K562 (cell line): Measurements from ENCODE around the gene RNF141. TPM values are rescaled to one million over a fixed set of nuclear protein-coding genes. Genes with fewer than 3 reads are reported as not detected.

Source experiments
- DMBX1 ChIP-seq: fragments of 250-450 bp; sonication (Bioruptor Pico); IDR thresholded peaks from 2 replicates; pipeline ENCODE4 v1.8.0; 2022; ENCODE audit warnings: inconsistent platforms, mild to moderate bottlenecking, moderate library complexity, borderline replicate concordance
- GTF2A2 ChIP-seq: IDR thresholded peaks from 2 replicates; pipeline ENCODE4 v1.6.1; 2016; ENCODE audit warnings: mild to moderate bottlenecking, missing genetic modification characterization, missing compliant biosample characterization
- MBD2 ChIP-seq: sonication (generic); IDR thresholded peaks from 2 replicates; pipeline ENCODE4 v1.6.1; 2016; ENCODE audit warnings: low read depth, borderline replicate concordance
- NFE2 ChIP-seq: IDR thresholded peaks from 2 replicates; pipeline ENCODE4 v1.6.1; 2014; ENCODE audit warnings: antibody characterized with exemption, low read depth
- NFE2L1 ChIP-seq: fragments of 450-650 bp; IDR thresholded peaks from 2 replicates; pipeline ENCODE4 v1.6.1; 2016; ENCODE audit warnings: missing genetic modification characterization, low read depth, mild to moderate bottlenecking, missing compliant biosample characterization, moderate library complexity, borderline replicate concordance
- NUFIP1 ChIP-seq: fragments of 450-650 bp; IDR thresholded peaks from 2 replicates; pipeline ENCODE4 v1.6.1; 2018; ENCODE audit not compliant: partially characterized antibody
- PHF21A ChIP-seq: fragments of 450-650 bp; IDR thresholded peaks from 2 replicates; pipeline ENCODE4 v1.6.1; 2017; ENCODE audit warnings: low read depth, borderline replicate concordance
- SMARCB1 ChIP-seq: IDR thresholded peaks from 2 replicates; pipeline ENCODE4 v1.6.1; 2011; ENCODE audit warnings: improper control_type of control experiment, low read depth; ENCODE audit not compliant: insufficient read length
- STAT5B ChIP-seq: fragments of 250-450 bp; sonication (Bioruptor Pico); IDR thresholded peaks from 2 replicates; pipeline ENCODE4 v1.8.0; 2021; ENCODE audit warnings: mild to moderate bottlenecking, inconsistent platforms
- U2AF2 ChIP-seq: fragments of 200-400 bp; formaldehyde crosslinking; optimal IDR thresholded peaks from 2 replicates; pipeline ENCODE3; 2017; ENCODE audit warnings: low read depth, mild to moderate bottlenecking, low read length
- ZNF143 ChIP-seq: sonication (generic); formaldehyde crosslinking; IDR thresholded peaks from 2 replicates; pipeline ENCODE4 v1.9.0; 2022; ENCODE audit warnings: mild to moderate bottlenecking, missing genetic modification reagents
- ZNF23 ChIP-seq: fragments of 250-450 bp; sonication (Bioruptor Pico); IDR thresholded peaks from 2 replicates; pipeline ENCODE4 v1.4.0; 2020; ENCODE audit warnings: mild to moderate bottlenecking
- ZNF311 ChIP-seq: fragments of 250-450 bp; sonication (Bioruptor Pico); IDR thresholded peaks from 2 replicates; pipeline ENCODE4 v1.4.0; 2020; ENCODE audit warnings: mild to moderate bottlenecking, moderate library complexity
- ZNF444 ChIP-seq: fragments of 250-450 bp; sonication (Bioruptor Pico); IDR thresholded peaks from 2 replicates; pipeline ENCODE4 v1.4.0; 2020; ENCODE audit warnings: mild to moderate bottlenecking, moderate library complexity
- ZNF507 ChIP-seq: conservative IDR thresholded peaks from 2 replicates; pipeline ENCODE4 v1.6.1; 2017; ENCODE audit warnings: missing genetic modification characterization, missing compliant biosample characterization
- polyA plus RNA-seq, 8 experiments: library from polyadenylated mRNA; depleted of rRNA in 4 of 8; stranded (reverse) in 5 of 8; unstranded in 3 of 8; fragments of >200 nt; fragmentation: Nextera tagmentation in 2 of 8; fragmentation: Illumina TruSeq in 1 of 8; extraction: Ambion mirVana in 2 of 8; extraction: Trizol in 1 of 8; gene quantifications; 2 replicates each; pipeline versions ENCODE4 v1.2.1 to v1.2.3, GENCODE V29; 2011 to 2014; ENCODE audit warnings: inconsistent platforms in 1 of 8, missing spikeins in 1 of 8
- total RNA-seq, 7 experiments: library from RNA; depleted of rRNA in 6 of 7; stranded (reverse); fragments of >200 nt in 6 of 7; fragmentation: Illumina TruSeq in 2 of 7; extraction: Trizol in 2 of 7; gene quantifications; 2 replicates each; pipeline versions ENCODE4 v1.2.1 to v1.2.3, GENCODE V29; 2011 to 2021; ENCODE audit warnings: low replicate concordance in 1 of 7
- TF ChIP-seq, protein P1 (sequence below): IDR thresholded peaks from 2 replicates; pipeline ENCODE4 v1.6.1; 2012; ENCODE audit warnings: low read depth, low read length, improper control_type of control experiment, borderline replicate concordance
- TF ChIP-seq, protein P2 (sequence below): fragments of 450-650 bp; IDR thresholded peaks from one replicate; pipeline ENCODE4 v1.6.1; 2018; ENCODE audit warnings: mild to moderate bottlenecking, moderate library complexity; ENCODE audit not compliant: partially characterized antibody
- TF ChIP-seq, protein P3 (sequence below): sonication (generic); formaldehyde crosslinking; IDR thresholded peaks from 2 replicates; pipeline ENCODE4 v1.8.0; 2022; ENCODE audit warnings: missing genetic modification reagents, mild to moderate bottlenecking, moderate library complexity, borderline replicate concordance
- TF ChIP-seq, protein P4 (sequence below): fragments of 250-450 bp; sonication (Bioruptor Pico); IDR thresholded peaks from 2 replicates; pipeline ENCODE4 v1.5.0; 2022; ENCODE audit warnings: mild to moderate bottlenecking

The RNF141 gene
- total and polyA plus RNA-seq, 9 of the 15 experiments (the other 6 are each of a cell fraction or from before 2014, with no cell fraction given): 9.7 to 51.9 (median 18.9) TPM

DNA sequence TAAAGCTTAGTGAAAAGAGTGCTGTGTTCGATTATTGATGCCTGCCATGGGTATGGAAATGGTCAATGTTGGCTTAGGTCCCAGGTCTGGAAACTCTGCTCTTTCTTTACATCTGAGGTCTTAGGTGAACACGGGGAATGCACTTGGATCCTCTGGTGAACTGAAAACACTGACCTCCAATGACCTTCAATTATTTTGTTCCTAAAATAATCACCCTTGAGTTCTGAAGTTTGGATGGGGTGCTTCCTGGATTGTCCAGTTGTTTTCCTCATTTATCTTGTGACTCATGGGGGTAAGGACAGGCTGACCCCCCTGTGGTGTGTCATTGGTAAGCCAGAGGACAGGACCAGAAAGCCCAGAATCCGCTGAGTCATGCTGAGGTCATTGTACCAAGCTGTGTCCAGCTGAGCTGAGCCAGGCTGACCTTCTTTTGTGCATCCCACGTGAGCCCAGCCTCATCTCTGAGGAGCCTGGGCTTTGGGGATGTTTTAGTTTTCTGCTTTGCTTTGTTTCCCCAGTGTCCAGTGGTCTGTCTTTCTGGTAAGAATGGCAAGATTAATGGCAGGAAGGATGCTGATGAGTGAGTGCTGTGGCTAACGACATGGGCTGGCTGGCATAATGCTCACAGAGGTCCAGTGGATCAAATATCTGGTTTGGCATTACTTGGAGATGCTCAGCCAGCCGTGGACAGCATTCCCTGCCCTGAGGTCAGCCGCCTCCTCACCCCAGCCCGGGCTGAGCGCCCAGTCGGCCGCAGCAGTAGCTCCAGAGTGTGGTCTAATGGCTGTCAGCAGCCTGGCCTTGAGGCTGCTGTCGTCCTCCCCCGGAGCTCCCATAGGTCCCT lies 50.4 kb downstream of the RNF141 start (continued):
- TF ChIP-seq GTF2A2 (tag): no peak
- TF ChIP-seq, protein P1, sequence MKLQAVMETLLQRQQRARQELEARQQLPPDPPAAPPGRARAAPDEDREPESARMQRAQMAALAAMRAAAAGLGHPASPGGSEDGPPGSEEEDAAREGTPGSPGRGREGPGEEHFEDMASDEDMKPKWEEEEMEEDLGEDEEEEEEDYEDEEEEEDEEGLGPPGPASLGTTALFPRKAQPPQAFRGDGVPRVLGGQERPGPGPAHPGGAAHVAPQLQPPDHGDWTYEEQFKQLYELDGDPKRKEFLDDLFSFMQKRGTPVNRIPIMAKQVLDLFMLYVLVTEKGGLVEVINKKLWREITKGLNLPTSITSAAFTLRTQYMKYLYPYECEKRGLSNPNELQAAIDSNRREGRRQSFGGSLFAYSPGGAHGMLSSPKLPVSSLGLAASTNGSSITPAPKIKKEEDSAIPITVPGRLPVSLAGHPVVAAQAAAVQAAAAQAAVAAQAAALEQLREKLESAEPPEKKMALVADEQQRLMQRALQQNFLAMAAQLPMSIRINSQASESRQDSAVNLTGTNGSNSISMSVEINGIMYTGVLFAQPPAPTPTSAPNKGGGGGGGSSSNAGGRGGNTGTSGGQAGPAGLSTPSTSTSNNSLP: no peak
- peak; percentile 96 for TF ChIP-seq ZNF23 (CRISPR knock-in tag)
- no peak for TF ChIP-seq ZNF507 (tag)
- no peak for TF ChIP-seq NUFIP1
- no peak for TF ChIP-seq ZNF143 (CRISPR knock-in tag)
- TF ChIP-seq MBD2: no peak
- no peak for TF ChIP-seq STAT5B (CRISPR knock-in tag)
- TF ChIP-seq SMARCB1: no peak
- no peak for TF ChIP-seq U2AF2
- no peak for TF ChIP-seq ZNF311 (CRISPR knock-in tag)
- TF ChIP-seq ZNF444: no peak
- no peak for TF ChIP-seq DMBX1 (CRISPR knock-in tag)
- peak; percentile 98 for TF ChIP-seq NFE2
- TF ChIP-seq PHF21A: no peak
- TF ChIP-seq, protein P2, sequence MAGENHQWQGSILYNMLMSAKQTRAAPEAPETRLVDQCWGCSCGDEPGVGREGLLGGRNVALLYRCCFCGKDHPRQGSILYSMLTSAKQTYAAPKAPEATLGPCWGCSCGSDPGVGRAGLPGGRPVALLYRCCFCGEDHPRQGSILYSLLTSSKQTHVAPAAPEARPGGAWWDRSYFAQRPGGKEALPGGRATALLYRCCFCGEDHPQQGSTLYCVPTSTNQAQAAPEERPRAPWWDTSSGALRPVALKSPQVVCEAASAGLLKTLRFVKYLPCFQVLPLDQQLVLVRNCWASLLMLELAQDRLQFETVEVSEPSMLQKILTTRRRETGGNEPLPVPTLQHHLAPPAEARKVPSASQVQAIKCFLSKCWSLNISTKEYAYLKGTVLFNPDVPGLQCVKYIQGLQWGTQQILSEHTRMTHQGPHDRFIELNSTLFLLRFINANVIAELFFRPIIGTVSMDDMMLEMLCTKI: no peak
- TF ChIP-seq, protein P3, sequence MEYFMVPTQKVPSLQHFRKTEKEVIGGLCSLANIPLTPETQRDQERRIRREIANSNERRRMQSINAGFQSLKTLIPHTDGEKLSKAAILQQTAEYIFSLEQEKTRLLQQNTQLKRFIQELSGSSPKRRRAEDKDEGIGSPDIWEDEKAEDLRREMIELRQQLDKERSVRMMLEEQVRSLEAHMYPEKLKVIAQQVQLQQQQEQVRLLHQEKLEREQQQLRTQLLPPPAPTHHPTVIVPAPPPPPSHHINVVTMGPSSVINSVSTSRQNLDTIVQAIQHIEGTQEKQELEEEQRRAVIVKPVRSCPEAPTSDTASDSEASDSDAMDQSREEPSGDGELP (CRISPR knock-in tag): peak; percentile 97
- TF ChIP-seq, protein P4, sequence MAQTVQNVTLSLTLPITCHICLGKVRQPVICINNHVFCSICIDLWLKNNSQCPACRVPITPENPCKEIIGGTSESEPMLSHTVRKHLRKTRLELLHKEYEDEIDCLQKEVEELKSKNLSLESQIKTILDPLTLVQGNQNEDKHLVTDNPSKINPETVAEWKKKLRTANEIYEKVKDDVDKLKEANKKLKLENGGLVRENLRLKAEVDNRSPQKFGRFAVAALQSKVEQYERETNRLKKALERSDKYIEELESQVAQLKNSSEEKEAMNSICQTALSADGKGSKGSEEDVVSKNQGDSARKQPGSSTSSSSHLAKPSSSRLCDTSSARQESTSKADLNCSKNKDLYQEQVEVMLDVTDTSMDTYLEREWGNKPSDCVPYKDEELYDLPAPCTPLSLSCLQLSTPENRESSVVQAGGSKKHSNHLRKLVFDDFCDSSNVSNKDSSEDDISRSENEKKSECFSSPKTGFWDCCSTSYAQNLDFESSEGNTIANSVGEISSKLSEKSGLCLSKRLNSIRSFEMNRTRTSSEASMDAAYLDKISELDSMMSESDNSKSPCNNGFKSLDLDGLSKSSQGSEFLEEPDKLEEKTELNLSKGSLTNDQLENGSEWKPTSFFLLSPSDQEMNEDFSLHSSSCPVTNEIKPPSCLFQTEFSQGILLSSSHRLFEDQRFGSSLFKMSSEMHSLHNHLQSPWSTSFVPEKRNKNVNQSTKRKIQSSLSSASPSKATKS (CRISPR knock-in tag): no peak
- TF ChIP-seq NFE2L1 (tag): peak; percentile 99
